Measurements from ENCODE around the gene SRPRB. TPM values are rescaled to one million over a fixed set of nuclear protein-coding genes. Genes with fewer than 3 reads are reported as not detected.

Gene SRPRB
- total and polyA plus RNA-seq, 3 donors from 2014 or later, result 35.9 to 104 (median 42.7) TPM

DNA sequence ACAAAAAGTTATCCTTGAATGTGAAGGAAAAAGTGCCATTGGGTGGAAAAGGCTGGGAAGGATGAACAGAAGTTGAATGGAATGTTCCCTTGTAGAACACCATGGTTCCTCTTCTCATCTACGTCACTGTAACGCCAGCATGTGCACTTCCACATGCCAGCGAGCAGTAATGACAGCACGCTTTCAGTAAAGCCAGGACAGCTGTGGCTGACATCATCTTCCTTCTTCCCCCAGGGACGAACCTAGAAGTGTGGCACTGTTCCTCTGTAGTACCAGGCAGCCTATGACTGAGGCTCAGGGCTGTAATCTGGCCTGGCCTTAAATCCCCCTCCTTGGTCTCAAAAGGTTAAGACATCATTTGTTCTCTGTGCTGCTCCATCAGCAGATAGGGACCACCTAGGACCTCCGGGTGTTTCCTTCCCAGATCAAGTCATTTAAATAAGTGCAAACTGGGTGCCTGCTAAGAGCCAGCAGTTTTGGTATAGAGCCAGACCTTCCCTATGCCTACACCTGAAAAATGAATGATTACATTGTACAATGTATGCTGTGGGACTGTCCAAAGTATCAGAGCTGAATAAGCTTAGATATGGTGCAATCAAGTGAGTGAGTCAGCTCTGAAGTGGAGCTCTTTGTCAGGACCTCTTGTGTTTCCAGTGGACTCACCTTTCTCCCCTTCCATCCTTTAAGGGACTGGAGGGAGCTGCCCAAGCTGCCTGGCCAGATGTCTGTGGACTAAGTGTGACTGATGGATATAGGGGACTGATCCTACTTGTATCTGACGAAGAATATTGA is 5.6 kb upstream of the SRPRB start:
- 74 to 75% methylated on average over 7 of the region's 7 CpGs for WGBS, 2 donors
- no peak for TF ChIP-seq POLR2A (IDR thresholded peaks at IDR 0.05)
- TF ChIP-seq, protein P1, sequence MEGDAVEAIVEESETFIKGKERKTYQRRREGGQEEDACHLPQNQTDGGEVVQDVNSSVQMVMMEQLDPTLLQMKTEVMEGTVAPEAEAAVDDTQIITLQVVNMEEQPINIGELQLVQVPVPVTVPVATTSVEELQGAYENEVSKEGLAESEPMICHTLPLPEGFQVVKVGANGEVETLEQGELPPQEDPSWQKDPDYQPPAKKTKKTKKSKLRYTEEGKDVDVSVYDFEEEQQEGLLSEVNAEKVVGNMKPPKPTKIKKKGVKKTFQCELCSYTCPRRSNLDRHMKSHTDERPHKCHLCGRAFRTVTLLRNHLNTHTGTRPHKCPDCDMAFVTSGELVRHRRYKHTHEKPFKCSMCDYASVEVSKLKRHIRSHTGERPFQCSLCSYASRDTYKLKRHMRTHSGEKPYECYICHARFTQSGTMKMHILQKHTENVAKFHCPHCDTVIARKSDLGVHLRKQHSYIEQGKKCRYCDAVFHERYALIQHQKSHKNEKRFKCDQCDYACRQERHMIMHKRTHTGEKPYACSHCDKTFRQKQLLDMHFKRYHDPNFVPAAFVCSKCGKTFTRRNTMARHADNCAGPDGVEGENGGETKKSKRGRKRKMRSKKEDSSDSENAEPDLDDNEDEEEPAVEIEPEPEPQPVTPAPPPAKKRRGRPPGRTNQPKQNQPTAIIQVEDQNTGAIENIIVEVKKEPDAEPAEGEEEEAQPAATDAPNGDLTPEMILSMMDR (IDR thresholded peaks at IDR 0.05), result no peak
- intact Hi-C loops (cut with DNase I; ENCODE audit: low total_unique reads), result no loop called here
- Histone ChIP-seq H3K36me3 (ENCODE audit: low read depth, missing control alignments) (no peaks in the 10 kb centered on the region), H3K4me1 (no peaks in the 10 kb centered on the region), H3K27me3 (no peaks in the 10 kb centered on the region), H3K9me3 (no peaks in the 10 kb centered on the region), H3K27ac (no peak overlapping the region), H3K4me3 (no peak overlapping the region)
- peak; percentile 20 for DNase-seq

DNA sequence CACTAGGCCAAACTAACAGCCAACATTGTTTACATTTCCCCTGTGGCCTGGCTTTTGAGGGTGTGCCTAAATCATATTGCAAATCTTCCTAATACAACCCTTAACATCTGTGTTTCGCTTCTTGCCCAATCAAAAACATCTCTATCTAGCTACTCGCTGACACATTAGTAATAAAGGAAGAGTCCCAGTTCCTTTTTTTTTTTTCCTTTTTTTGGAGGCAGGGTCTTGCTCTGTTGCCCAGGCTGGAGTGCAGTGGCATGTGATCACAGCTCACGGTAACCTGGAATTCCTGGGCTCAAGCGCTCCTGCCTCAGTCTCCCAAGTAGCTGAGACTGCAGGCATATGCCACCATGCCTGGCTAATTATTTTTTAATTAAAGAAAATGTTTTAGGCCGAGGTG is 2.1 kb upstream of the SRPRB start:
- H3K4me1 ChIP-seq, result no peaks in the 10 kb centered on the region
- no peaks in the 10 kb centered on the region for H3K9me3 ChIP-seq
- intact Hi-C loops (cut with DNase I; ENCODE audit: low total_unique reads), result no loop called here
- no peaks in the 10 kb centered on the region for H3K27me3 ChIP-seq
- no peak for DNase-seq
- no peak overlapping the region for H3K4me3 ChIP-seq
- TF ChIP-seq, protein P1 (IDR thresholded peaks at IDR 0.05), result no peak
- no peak for TF ChIP-seq POLR2A (IDR thresholded peaks at IDR 0.05)
- no peak overlapping the region for H3K27ac ChIP-seq
- H3K36me3 ChIP-seq (ENCODE audit: low read depth, missing control alignments), result no peaks in the 10 kb centered on the region
- 91 to 93% methylated on average over 5 of the region's 5 CpGs for WGBS, 2 donors

DNA sequence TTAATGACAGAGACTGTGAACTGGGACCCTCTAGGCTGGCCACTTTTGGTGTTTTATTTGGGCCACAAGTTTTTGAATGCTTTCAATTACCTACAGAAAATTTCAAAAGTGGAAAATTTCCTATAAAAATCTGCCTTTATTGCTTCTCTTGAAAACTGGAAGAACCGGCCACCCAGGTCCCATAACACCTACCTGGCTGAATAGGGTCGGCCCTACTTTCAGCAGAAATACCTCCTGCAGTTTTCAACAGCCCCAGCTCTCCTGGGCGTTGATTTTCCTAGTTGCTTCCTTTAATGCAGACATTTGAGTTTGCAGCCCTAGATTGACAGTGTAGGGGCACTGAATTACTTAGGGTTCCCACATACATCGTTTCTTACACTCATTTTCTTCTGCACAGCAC is 719 bp upstream of the SRPRB start:
- TF ChIP-seq, protein P1 (IDR thresholded peaks at IDR 0.05), result no peak
- TF ChIP-seq POLR2A (IDR thresholded peaks at IDR 0.05), result no peak
- Histone ChIP-seq H3K36me3 (ENCODE audit: low read depth, missing control alignments) (no peaks in the 10 kb centered on the region), H3K9me3 (no peaks in the 10 kb centered on the region), H3K27me3 (no peaks in the 10 kb centered on the region), H3K27ac (no peak overlapping the region), H3K4me1 (no peaks in the 10 kb centered on the region), H3K4me3 (peak overlapping the region; percentile 77 to 91)
- DNase-seq, result no peak
- 52 to 63% methylated on average over 4 of the region's 4 CpGs for WGBS, 2 donors
- intact Hi-C loops (cut with DNase I; ENCODE audit: low total_unique reads), result no loop called here

DNA sequence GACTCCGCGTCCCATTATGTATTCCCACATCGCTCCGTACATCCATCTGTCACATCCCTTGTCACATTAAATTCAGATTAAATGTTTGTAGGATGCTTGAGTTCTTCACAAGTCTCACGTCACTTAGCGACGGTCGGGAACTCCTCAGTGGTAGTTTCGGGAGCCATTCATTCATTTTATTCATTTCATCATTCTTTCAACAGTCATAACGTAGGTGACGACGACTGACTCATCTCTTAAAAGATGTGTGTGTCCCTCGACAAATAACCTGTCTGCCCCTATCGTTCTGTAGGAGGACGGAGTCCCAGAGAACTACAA is 272 bp upstream of the SRPRB start:
- Histone ChIP-seq H3K9me3 (no peaks in the 10 kb centered on the region), H3K27ac (no peak overlapping the region), H3K27me3 (no peaks in the 10 kb centered on the region), H3K4me3 (peak overlapping the region; percentile 77 to 91), H3K4me1 (no peaks in the 10 kb centered on the region), H3K36me3 (ENCODE audit: low read depth, missing control alignments) (no peaks in the 10 kb centered on the region)
- no peak for DNase-seq
- no peak for TF ChIP-seq POLR2A (IDR thresholded peaks at IDR 0.05)
- TF ChIP-seq, protein P1 (IDR thresholded peaks at IDR 0.05), result peak in 1 of 3 experiments; percentile 17
- 6 to 13% methylated on average over 15 of the region's 15 CpGs for WGBS, 2 donors
- intact Hi-C loops (cut with DNase I; ENCODE audit: low total_unique reads), result no loop called here

DNA sequence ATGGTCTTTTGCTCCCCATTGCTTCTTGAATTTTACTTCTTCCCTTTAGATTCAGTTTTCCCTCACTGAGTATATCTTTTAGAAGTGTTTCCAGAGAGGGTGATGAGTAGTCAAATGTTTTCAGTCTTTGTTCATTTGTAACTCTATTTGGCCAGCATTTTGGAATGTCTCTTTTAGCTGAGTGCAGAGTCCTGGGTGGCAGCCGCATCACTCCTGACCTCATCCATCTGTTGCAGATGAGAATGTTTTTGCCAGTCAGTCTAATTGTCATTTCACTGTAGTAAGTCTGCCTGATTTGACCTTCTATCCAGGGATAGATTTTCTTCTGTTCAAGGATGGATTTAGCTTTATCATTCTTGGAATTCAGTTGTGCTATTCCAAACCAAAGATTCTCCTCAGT is 7.3 kb downstream of the SRPRB start:
- Histone ChIP-seq H3K4me1 (no peaks in the 10 kb centered on the region), H3K27me3 (no peaks in the 10 kb centered on the region), H3K27ac (no peak overlapping the region), H3K4me3 (no peak overlapping the region), H3K36me3 (ENCODE audit: low read depth, missing control alignments) (no peaks in the 10 kb centered on the region), H3K9me3 (no peaks in the 10 kb centered on the region)
- no peak for TF ChIP-seq POLR2A (IDR thresholded peaks at IDR 0.05)
- TF ChIP-seq, protein P1 (IDR thresholded peaks at IDR 0.05), result no peak
- no peak for DNase-seq
- intact Hi-C loops (cut with DNase I; ENCODE audit: low total_unique reads), result no loop called here
- WGBS, 2 donors, result 83 to 100% methylated on average over 1 of the region's 1 CpG

Data from testis (tissue), 3 donors.